ENCODE measurements around the gene FBXL7.

The FBXL7 gene

DNA sequence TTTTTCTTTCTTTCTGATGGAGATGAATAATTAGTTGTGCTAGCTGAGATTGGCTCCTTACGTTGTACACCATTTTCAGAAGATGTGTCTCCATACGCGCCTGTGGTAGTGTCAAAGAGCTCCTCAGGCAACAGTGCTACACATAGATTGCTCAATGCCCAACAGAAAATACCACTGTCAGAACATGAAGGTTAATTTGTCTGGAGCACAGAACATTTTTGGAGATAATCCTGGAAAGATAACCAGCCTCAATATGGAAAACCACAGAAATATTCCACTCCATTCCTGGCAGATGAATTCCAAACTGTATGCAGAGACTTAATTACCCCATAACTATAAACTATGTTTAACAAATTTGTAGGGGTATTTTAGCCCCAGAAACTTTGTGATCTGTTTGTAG lies 446.0 kb downstream of the FBXL7 start:
- DNase-seq (ENCODE audit: low spot score), result no peak
- H3K27ac ChIP-seq, result no peak overlapping the region
- ChIA-PET POLR2A (ENCODE audit: low non-redundant PET) (no interaction called here), CTCF (interaction anchor here (0.6 to 0.7 kb wide), 2 partner anchors 722 to 1412 kb away, joined by 4 read pairs; no protein-coding TSS in a partner anchor)
- TF ChIP-seq CTCF (conservative IDR thresholded peaks at IDR 0.05; ENCODE audit: low read depth), result no peak

DNA sequence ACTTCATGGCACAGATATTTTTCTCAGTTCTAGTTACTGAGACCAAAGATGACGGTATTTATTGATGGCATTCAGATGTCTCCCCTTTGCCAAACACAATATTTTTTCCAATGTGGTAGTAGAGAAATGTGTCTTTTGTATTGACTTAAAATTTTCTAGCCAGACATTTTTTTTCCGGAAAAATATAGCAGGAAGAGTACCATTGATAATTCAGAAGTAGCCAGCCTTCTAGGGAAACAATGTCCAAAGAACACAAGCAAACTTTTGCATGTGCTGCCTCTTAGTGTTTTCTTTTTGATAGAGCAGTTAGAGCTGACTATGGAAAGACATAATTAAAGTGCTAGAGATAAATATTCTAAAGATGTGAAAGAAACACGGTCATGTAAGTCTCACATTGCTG lies 448.2 kb downstream of the FBXL7 start:
- CTCF ChIA-PET, result no interaction called here
- POLR2A ChIA-PET (ENCODE audit: low non-redundant PET), result no interaction called here
- no peak for DNase-seq (ENCODE audit: low spot score)
- H3K27ac ChIP-seq, result no peak overlapping the region
- TF ChIP-seq CTCF (conservative IDR thresholded peaks at IDR 0.05; ENCODE audit: low read depth), result no peak

DNA sequence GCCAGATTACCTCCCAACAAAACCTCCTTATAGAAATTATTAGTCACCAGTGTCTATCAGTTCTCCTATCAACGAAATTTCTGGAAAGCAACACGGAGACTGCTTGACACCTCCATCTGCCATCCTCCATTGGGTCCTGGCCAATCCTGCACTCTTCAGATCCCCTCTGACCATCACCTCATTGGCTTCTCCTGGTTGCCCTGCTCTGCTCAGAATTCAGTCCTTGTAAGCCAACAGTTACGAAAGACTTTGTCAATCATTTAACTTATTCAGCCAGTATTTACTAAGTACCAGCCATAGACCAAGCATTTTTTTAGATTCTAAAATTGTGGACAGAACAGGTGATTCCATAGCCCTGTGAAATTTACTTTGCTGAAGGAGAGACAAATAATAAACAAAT lies 451.1 kb downstream of the FBXL7 start:
- ChIA-PET CTCF (no interaction called here), POLR2A (ENCODE audit: low non-redundant PET) (no interaction called here)
- H3K27ac ChIP-seq, result no peak overlapping the region
- DNase-seq (ENCODE audit: low spot score), result no peak
- TF ChIP-seq CTCF (conservative IDR thresholded peaks at IDR 0.05; ENCODE audit: low read depth), result no peak

DNA sequence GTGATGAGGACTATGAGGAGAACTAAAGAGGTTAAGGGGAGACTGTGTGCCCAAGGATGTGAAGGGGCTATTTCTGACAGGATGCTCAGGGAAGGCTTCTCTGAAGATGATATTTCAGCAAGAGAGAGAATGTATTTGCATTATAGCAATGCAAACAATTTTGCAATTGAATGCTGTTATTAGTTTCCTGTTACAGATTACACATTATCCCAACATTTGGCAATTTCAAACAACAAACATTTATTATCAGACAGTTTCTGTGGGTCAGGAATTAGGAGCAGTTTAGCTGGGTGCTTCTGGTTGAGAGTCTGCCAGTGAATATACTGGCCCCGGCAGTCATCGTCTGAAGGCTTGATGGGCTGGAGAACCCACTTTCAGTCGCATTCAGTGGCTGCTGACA lies 451.6 kb downstream of the FBXL7 start:
- TF ChIP-seq CTCF (conservative IDR thresholded peaks at IDR 0.05; ENCODE audit: low read depth), result no peak
- ChIA-PET CTCF (no interaction called here), POLR2A (ENCODE audit: low non-redundant PET) (no interaction called here)
- H3K27ac ChIP-seq, result no peak overlapping the region
- no peak for DNase-seq (ENCODE audit: low spot score)

- ChIA-PET POLR2A (ENCODE audit: low non-redundant PET) (no interaction called here), CTCF (no interaction called here)
- no peak for DNase-seq (ENCODE audit: low spot score)
- TF ChIP-seq CTCF (conservative IDR thresholded peaks at IDR 0.05; ENCODE audit: low read depth), result no peak
- H3K27ac ChIP-seq, result no peak overlapping the region
Measured at GRCh38 chr5:15956622-15957021, 456.6 kb downstream of the FBXL7 start.

- no peak for TF ChIP-seq CTCF (conservative IDR thresholded peaks at IDR 0.05; ENCODE audit: low read depth)
- ChIA-PET CTCF (no interaction called here), POLR2A (ENCODE audit: low non-redundant PET) (no interaction called here)
- no peak overlapping the region for H3K27ac ChIP-seq
- no peak for DNase-seq (ENCODE audit: low spot score)
Measured at GRCh38 chr5:15957124-15957523, 457.1 kb downstream of the FBXL7 start.
